ENCODE results near the gene CSNK2A2.

Gene CSNK2A2

DNA sequence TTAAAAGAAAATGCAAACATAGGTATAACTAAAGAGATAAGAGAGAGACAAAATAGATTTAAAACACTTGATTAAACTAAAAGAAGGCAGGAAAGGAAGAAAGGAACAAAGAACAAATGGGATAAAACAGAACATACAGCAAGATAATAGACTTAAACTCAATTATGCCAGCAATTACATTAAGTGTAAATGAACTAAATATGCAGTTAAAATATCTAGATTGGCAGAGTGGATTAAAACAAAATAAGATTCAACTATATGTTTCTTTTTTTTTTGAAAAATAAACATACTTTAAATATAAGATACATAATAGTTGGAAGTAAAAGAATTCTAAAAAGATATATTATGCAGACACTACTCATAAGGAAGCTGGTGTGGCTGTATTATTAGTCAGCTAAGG is 59.1 kb downstream of the CSNK2A2 start:
- DNase-seq (ENCODE audit: low read depth in 3 of 3) = no peak

GRCh38 chr16:58137581-58137980 is 60.3 kb downstream of the CSNK2A2 start:
- no peak for DNase-seq (ENCODE audit: low read depth in 3 of 3)

GRCh38 chr16:58129097-58129936 is 68.6 kb downstream of the CSNK2A2 start, which contains the start of gene CFAP20:
Gene CFAP20 (minus strand): TSS chr16:58129381. CDS start chr16:58129115, 266 bp downstream.
- peak; percentile 92 to 95 (median 94) for DNase-seq (ENCODE audit: low read depth in 3 of 3)

GRCh38 chr16:58128711-58129096 is 69.2 kb downstream of the CSNK2A2 start:
- DNase-seq (ENCODE audit: low read depth in 3 of 3) = peak in 1 of 3 donors; percentile 19

GRCh38 chr16:58128181-58128631 is 69.7 kb downstream of the CSNK2A2 start:
- DNase-seq (ENCODE audit: low read depth in 3 of 3) = no peak

DNA sequence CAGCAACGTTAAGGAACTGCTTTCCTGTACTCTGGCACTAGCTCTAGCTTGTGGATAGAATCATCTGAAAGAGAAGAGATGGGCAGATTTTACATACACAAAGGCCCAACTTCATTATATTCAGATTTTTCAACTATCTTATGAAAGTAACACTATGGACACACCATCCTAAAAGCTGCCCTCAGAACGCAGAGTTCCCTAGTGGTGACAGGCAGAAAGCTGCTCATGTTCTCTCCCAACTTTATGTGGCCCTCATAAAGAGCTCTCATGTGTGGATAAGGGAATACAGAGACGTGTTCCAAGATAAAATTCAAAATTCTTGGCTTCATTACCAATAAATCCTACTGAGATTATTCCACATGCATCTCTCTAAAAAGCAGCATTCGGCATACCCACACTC is 70.3 kb downstream of the CSNK2A2 start:
- no peak for DNase-seq (ENCODE audit: low read depth in 3 of 3)

DNA sequence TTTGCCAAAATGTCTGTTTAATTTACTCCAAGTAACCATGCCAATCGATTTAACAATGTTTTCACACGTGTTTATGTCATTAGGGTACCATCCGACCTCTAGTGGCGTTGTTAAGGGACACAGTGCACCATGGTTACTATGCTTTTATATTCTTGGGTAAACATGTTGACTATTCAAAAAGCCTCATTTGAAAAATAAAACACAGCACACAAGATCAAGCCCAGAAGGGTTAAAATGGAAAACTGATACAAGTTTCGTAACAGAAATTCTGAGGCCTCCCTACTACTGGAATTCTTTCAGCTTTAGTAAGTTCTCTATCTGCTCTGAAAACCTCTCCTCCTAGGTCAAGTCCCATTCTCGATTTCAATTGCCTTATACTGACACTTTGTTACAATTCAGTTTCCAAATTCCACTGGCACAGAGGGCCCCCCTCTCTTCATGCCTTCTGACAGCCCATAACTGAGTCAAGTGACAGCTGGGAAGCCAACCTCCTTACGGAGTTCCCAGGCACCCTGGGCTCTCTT is 70.8 kb downstream of the CSNK2A2 start:
- no peak for DNase-seq (ENCODE audit: low read depth in 3 of 3)

GRCh38 chr16:58126451-58126961 is 71.4 kb downstream of the CSNK2A2 start:
- DNase-seq (ENCODE audit: low read depth in 3 of 3) = no peak

DNA sequence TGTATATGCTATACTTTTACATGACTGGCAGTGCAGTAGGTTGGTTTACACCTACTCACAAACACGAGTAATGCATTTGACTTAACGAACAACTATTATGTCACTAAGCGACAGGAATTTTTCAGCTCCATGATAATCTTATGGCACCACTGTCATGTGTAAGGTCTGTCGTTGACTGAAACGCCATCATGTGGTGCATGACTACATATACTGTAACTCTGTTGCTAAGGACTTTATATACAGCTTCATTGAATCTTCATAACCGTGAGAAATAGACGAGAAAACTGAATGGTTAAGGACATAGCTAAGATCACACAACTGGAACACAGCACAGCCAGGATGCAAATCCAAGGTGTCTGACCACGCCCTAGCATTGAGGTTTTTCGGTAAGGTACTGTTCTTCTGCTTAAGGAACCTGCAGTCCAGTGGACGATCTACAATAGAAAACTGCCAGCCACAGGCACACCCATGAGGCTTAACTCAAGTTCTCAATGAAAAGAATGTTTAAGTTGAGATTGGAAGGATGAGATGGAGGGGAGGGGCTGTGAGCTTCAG is 72.0 kb downstream of the CSNK2A2 start:
- DNase-seq (ENCODE audit: low read depth in 3 of 3) = no peak

DNA sequence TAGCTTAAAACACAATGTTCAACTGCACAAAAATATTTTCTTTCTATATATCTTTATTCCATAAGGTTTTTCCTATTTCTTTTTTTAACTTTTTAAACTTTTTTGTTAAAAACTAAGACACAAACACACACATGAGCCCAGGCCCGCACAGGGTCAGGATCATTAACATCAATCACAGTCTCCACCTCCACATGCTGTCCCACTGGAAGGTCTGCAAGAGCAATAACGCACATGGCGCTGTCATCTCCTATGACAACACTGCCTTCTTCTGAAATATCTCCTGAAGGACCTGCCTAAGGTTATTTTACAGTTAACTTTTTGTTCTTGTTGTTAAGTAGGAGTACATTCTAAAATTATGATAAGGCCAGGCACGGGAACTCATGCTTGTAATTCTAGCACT is 72.9 kb downstream of the CSNK2A2 start:
- no peak for DNase-seq (ENCODE audit: low read depth in 3 of 3)

- DNase-seq (ENCODE audit: low read depth in 3 of 3) = no peak
Observed at GRCh38 chr16:58124601-58124915, 73.3 kb downstream of the CSNK2A2 start.

DNA sequence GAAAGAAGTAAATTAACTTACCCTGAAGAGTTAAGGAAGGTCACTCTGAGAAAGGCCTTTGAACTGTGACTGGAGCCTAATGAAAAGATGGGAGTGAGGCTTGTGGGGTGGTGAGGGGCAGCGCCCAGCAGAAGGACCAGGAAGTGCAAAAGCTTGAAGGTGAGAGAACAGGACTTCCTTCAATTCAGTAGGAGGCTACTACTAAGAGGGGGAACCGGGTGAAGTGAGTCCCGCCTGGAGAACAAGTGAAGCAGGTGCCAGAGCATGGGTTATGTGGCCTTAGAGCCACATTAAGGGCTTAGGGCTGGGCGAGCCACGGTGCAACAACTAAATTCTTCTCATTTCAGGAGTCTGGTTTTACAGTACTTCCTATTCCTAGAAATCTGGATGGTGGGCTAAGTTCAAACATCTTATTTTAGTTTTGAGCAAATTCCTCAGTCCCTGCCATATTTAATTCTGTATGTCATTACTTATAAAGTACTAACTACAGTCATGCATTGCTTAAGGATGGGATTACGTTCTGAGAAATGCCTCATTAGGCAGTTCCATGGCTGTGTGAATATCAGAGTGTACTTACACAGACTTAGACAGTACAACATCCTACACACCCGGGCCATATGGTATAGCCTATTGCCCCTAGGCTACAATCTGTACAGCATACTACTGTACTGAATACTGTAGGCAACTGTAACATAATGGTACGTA is 73.9 kb downstream of the CSNK2A2 start:
- no peak for DNase-seq (ENCODE audit: low read depth in 3 of 3)

DNA sequence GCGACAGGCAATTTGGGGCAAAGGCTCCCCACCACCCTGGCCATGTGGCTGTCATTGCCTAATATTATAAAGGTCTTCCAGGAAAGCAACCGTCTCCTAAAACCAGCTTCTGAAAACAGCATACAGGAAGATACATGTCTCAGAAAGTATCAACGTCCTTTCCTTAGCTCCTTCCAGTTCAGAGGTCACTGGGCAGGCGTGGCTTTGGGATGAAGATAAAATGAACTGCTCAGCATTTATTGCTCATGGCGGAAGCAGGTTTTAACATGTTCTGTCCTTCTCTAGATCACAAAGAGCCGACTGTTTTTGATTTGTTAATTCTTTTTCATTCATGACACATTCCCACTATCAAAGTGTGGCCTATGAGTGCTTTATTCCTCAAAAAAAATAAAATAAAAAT is 76.8 kb downstream of the CSNK2A2 start:
- DNase-seq (ENCODE audit: low read depth in 3 of 3) = no peak

DNA sequence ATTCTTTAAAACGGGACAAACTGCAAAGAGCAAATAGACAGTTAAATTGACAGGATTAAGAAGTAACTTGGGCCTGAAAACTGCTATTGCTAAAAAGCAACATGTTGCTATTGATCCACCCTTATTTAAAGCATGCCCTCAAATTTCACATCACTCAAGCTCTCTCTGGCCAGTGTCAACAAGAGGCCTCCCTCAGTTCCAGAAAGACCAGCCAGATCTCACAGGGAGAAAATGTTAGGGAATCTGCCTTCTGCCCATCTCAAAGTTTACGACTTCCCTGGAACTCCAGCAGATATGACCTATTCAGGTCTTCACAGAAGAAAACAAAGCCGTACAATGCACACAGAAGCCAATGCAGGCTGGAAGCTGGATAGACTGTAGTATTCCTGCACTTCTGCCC is 77.7 kb downstream of the CSNK2A2 start:
- no peak for DNase-seq (ENCODE audit: low read depth in 3 of 3)

- DNase-seq (ENCODE audit: low read depth in 3 of 3) = no peak
Observed at GRCh38 chr16:58119509-58119845, 78.4 kb downstream of the CSNK2A2 start.

- DNase-seq (ENCODE audit: low read depth in 3 of 3) = no peak
Observed at GRCh38 chr16:58118801-58119508, 79.0 kb downstream of the CSNK2A2 start.

DNA sequence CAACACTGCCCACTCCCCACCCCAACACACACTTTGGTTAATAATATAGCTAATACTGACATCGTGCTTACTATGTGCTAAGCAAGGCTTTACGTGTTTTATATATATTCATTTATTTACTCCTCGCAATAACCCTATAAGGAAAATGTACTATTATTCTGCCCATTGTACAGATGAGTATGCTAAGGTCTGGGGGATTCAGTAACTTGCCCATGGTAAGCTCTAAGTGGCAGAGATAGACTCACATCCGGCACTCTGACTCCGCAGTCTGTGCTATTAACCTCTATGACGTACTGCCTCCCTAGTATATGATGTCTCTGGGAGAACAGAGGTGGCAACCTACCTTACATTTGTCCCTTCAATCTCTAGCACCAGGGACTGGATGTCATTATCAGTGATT is 81.4 kb downstream of the CSNK2A2 start:
- no peak for DNase-seq (ENCODE audit: low read depth in 3 of 3)

DNA sequence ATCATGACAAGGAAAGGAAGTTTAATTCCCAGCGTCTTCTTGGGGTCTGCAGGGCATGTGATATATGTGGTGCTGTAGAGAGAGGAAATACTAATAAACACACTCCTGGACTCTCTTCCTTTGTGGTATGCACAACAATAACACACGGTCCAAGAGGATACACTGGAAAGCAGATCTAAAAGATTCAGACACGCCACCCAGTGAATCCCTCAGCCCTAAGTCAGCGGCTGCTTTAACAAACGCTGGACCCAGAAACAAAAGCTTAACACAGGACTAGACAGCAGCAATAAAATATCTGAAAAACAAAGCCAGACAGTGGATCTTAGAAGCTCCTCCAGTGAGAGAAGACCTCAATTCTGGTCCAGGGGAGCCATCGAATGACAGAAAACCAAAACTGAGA is 81.8 kb downstream of the CSNK2A2 start:
- DNase-seq (ENCODE audit: low read depth in 3 of 3) = no peak

DNA sequence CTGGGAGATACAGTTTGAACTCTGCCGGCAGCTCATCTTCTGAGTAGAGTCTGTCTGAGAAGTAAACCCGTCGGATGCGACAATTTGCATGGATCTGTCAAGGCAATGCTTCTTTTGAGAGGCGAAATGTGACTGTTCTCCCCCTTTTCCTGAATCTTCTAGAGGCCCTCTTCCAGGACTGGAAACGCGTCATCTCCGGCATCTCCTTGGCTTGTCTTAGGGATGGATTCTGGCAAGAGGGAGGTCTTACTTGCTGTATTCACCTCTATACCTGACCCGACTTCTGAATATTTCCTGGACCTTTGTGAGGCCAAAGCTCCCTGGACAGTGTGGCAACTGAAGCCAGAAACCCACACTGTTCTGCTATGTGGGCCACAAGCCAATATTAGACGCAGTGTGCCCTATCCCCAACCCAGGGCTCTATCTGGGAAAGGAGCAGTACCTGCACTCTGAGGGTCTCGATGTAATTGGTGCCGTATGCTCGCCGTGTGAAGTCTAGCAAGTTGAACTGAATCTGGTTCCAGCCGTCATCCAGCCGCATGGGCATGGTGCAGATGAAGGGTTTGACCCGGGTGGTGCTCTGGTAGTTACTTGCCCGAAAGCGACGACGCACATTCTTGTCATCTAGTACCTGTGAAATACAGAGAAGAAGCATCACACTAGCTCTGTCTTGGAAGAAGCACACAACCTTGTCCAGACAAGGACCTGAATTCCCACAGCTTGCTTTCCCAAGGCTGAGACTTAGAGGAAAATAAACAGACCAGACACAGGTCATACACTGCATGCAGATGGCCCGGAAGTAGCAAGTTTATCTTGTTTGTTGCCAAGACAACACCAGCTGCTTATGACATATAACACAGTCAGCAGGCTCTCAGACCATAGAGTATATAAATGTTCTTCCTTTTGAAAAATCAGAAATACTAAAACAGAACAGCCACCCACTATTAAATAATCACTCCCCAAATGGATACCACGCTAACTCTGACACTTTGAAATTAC is 82.8 kb downstream of the CSNK2A2 start:
- no peak for DNase-seq (ENCODE audit: low read depth in 3 of 3)

DNA sequence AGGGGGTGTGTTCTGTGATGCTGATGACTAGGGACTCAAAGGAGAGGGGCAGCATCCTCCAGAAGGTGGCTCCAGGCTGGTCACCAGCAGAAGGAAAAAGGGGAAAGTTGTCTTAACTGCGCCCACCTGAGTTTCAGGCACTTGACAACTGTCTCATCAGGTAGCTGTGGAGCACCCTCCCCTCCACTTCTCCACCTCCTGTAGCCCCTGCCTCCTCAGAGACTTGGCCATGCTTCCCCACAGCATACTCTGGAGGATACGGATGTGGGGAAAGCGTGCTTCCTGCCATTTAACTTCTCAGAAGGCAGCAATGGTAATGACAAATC is 86.6 kb downstream of the CSNK2A2 start:
- DNase-seq (ENCODE audit: low read depth in 3 of 3) = no peak
